GM06990 (cell line): Measurements from ENCODE around the gene BMP2.

Source experiments
- DNase-seq: peaks from one replicate; pipeline ENCODE4 v3.0.0-alpha.2; 2011; ENCODE audit not compliant: insufficient read length; ENCODE audit errors: extremely low read depth
- H3K27me3 ChIP-seq: replicated peaks from 2 replicates; pipeline ENCODE4 v1.6.0; 2011; ENCODE audit warnings: low read length; ENCODE audit not compliant: control insufficient read depth, insufficient read depth
- H3K36me3 ChIP-seq: 2 replicates; pipeline ENCODE4 v1.5.1; 2011; ENCODE audit warnings: low read length; ENCODE audit not compliant: control insufficient read depth, insufficient read depth
- H3K4me3 ChIP-seq: replicated peaks from 2 replicates; pipeline ENCODE4 v1.5.1; 2011; ENCODE audit warnings: low read depth, mild to moderate bottlenecking, control low read depth, low read length
- TF ChIP-seq, protein P1 (sequence below): IDR thresholded peaks from 2 replicates; pipeline ENCODE4 v1.5.1; 2011; ENCODE audit warnings: low read length, control low read depth, mild to moderate bottlenecking, inconsistent platforms; ENCODE audit not compliant: insufficient read depth, poor library complexity, severe bottlenecking

The BMP2 gene

DNA sequence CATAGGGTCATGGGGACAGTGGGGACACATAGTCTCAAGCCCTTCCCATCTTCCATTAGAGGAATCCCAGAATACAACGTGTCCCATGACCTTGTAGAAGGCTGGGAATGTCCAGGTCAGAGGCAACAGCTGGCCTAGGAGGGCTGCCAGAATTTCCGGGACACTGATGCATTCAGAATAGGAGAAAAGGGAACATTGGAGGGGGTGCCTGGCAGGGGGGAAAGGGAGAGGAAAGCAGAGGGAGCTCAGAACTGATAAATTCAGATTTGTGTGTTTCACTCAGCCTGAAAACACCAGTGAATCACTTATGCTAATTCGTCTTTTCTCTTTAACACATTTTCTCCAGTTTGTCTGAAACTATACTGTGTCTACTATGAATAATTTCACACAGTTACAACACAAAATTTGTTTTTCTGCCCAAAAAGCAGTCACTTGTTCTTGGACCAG, 35.5 kb upstream of the BMP2 start:
- Histone ChIP-seq H3K4me3 (no peak overlapping the region), H3K27me3 (no peaks in the 10 kb centered on the region), H3K36me3 (no peaks in the 10 kb centered on the region)
- TF ChIP-seq, protein P1, sequence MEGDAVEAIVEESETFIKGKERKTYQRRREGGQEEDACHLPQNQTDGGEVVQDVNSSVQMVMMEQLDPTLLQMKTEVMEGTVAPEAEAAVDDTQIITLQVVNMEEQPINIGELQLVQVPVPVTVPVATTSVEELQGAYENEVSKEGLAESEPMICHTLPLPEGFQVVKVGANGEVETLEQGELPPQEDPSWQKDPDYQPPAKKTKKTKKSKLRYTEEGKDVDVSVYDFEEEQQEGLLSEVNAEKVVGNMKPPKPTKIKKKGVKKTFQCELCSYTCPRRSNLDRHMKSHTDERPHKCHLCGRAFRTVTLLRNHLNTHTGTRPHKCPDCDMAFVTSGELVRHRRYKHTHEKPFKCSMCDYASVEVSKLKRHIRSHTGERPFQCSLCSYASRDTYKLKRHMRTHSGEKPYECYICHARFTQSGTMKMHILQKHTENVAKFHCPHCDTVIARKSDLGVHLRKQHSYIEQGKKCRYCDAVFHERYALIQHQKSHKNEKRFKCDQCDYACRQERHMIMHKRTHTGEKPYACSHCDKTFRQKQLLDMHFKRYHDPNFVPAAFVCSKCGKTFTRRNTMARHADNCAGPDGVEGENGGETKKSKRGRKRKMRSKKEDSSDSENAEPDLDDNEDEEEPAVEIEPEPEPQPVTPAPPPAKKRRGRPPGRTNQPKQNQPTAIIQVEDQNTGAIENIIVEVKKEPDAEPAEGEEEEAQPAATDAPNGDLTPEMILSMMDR, result no peak
- DNase-seq, result no peak

DNA sequence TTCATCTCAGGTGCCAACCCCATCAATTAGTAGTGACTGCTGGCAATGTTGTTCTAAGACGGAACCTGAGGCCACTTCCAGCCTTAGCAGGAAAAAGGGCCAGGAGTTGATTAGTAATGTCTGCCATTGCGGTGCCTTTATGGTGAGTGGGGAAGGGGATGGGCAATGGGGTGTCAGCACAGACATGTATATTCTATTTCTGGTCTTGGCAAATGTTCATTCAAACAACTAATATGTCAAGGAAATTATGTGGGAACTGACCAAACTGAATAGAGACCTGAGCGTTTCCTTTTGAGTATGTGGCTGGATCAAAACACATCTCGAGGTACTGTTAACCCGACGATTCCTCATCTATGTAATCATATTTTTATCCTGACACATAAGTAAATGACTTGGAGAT, 34.6 kb upstream of the BMP2 start:
- H3K36me3 ChIP-seq, result no peaks in the 10 kb centered on the region
- TF ChIP-seq, protein P1, result no peak
- DNase-seq, result no peak
- H3K27me3 ChIP-seq, result no peaks in the 10 kb centered on the region
- no peak overlapping the region for H3K4me3 ChIP-seq

DNA sequence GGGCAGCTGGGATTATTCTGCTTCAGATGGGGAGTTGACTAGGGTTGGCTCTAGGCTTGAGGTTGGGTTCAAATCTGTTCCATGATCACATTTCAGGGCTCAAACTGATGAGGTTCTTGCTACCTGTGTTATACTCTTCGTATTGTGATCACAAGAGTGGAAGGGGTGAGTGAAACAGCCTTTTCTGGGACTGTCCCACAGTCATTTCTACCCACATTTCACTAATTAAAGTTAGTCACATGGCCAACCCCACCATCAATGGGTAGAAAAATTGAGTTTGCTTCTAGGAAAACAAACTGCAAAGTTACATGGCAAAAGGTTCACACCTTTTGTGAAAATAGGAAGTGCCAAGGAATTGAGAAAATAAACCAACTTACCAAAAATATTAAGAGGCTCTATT, 33.5 kb upstream of the BMP2 start:
- Histone ChIP-seq H3K4me3 (no peak overlapping the region), H3K27me3 (no peaks in the 10 kb centered on the region), H3K36me3 (no peaks in the 10 kb centered on the region)
- TF ChIP-seq, protein P1, result no peak
- DNase-seq, result no peak

DNA sequence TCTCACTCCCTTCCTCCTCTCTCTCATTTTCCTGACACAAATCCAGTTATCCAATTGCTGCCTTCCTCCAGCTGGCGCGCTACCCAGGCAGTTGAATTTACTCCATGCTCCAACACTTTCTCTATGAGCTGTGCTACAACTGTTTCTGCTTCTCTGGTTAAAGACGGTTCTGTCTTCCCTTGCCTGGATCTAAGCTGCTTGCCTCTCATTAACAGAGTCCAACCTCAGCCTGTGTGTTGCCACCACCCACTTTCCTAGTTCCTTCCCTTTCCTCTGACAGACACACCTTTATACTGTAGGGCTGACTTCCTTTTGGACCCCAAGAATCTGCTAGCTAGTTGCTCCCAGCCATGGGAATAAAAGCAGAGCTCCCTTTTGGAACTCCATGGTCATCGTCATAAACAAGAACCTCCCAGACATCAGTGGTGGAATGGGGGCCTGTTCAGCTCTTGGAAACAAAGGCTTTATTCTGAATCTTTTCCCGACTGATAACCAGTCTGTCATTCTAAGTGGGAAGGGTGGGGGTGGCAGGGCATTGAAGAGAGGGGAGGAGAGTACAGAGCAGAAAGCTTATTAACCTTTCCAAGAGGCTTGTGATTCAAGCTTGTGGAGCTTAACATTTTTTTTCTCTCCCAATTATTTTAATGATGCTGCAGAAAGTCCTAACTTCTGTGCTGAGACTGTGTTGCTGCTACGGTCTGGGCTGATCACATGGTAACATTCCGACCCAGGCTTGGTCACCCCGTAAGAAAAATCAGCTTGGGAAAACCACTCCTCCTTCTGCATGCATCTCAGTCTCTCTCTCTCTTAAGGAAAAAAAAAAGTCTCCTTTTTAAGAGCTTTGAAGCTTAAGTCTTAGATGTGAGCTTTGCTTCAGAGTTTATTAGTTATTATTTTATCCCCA, 31.3 kb upstream of the BMP2 start:
- no peak overlapping the region for H3K4me3 ChIP-seq
- TF ChIP-seq, protein P1, result no peak
- no peak for DNase-seq
- H3K27me3 ChIP-seq, result no peaks in the 10 kb centered on the region
- H3K36me3 ChIP-seq, result no peaks in the 10 kb centered on the region

DNA sequence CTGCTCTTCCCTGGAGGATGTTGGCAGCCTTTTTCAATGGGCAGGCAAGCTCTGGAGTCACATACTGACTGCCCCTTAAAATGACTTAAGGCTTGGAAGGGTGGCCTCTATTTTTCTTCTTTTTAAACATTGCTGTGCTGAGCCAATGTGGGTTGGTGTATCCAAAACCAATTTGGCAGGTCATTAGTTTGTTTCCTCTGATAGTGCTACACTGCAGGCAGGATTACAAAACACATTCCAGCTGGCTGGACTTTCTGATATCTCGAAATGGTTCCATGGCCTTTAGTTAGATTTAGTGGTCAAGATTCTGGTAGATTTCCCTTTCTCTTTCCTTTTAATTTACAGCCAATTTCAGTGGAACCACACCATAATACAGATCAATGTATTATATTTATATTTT, 28.1 kb upstream of the BMP2 start:
- Histone ChIP-seq H3K36me3 (no peaks in the 10 kb centered on the region), H3K4me3 (no peak overlapping the region), H3K27me3 (no peaks in the 10 kb centered on the region)
- DNase-seq, result no peak
- TF ChIP-seq, protein P1, result no peak
